DOHH2 (cell line): ENCODE measurements around the gene KSR1.

Experiments used
- CTCF ChIP-seq: fragments of 200-600 bp; sonication (generic); IDR thresholded peaks from one replicate; pipeline ENCODE4 v1.5.1; 2014; ENCODE audit warnings: antibody characterized with exemption, mild to moderate bottlenecking, low read depth, low read length; ENCODE audit not compliant: poor library complexity, severe bottlenecking
- EZH2phosphoT487 ChIP-seq: fragments of 200-600 bp; sonication (generic); IDR thresholded peaks from 2 replicates; pipeline ENCODE4 v1.6.1; 2017; ENCODE audit warnings: borderline replicate concordance, mild to moderate bottlenecking, antibody characterized with exemption, low read length, moderate library complexity, mixed read lengths

DNA sequence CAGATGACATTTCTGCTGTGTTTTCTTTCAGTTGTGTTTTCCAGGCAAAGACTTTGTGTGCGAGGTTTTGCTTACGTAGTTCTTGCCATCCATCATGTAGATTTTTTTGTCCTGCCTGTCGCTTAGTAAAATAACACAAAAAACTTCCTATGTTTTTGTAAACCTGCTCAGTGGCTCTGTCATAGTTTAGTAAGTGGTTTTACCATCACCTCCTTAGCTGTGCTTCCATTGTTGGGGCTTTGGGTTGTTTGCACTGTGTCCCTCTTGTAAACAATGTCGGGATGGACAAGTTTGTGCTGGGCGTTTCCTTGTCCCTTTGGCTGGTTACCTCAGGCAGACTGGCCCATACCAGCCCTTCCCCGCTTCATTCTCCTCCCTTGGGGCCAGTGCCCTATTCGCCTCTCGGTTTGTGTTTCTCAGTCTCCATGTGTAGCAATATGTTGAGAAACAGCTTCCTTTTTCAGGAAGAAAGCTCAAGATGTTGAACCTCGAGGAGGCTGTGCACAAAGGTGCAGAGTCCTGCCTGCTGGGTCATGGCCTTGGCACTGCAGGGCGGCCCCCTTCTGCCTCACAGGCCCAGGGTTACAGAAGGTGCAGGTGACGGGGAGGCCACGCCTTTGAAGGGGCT is 74.6 kb downstream of the KSR1 start:
- TF ChIP-seq CTCF: no peak
- no peak for TF ChIP-seq EZH2phosphoT487
